ENCODE data around the gene SLC25A53.

DNA sequence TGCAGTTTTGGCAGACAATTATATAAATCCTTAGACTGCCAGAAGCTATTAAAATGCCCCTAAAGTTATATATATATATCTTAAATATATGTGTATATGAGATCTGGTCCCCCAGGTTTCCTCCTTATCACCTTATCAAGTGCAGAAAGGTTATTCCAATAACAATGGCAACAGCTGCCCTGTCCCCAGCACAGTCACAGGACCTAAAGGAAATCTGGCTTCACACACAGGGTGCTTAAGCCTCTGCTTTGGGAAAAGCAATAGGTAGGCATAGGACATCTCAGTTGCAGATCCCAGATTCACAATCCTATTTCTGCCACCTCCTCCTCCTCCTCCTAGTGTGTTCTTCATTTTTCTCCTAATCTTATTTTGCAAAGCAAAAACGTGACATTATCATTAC, 5.8 kb downstream of the SLC25A53 start:
- TF ChIP-seq, protein P1, sequence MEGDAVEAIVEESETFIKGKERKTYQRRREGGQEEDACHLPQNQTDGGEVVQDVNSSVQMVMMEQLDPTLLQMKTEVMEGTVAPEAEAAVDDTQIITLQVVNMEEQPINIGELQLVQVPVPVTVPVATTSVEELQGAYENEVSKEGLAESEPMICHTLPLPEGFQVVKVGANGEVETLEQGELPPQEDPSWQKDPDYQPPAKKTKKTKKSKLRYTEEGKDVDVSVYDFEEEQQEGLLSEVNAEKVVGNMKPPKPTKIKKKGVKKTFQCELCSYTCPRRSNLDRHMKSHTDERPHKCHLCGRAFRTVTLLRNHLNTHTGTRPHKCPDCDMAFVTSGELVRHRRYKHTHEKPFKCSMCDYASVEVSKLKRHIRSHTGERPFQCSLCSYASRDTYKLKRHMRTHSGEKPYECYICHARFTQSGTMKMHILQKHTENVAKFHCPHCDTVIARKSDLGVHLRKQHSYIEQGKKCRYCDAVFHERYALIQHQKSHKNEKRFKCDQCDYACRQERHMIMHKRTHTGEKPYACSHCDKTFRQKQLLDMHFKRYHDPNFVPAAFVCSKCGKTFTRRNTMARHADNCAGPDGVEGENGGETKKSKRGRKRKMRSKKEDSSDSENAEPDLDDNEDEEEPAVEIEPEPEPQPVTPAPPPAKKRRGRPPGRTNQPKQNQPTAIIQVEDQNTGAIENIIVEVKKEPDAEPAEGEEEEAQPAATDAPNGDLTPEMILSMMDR (IDR thresholded peaks at IDR 0.05 in 4 of 5, conservative IDR thresholded peaks at IDR 0.05 in 1 of 5) = no peak
- no peak for TF ChIP-seq POLR2A (IDR thresholded peaks at IDR 0.05)

Data from gastrocnemius medialis (tissue), 4 donors.